ENCODE results near the gene KRTAP9-9.

The KRTAP9-9 gene

DNA sequence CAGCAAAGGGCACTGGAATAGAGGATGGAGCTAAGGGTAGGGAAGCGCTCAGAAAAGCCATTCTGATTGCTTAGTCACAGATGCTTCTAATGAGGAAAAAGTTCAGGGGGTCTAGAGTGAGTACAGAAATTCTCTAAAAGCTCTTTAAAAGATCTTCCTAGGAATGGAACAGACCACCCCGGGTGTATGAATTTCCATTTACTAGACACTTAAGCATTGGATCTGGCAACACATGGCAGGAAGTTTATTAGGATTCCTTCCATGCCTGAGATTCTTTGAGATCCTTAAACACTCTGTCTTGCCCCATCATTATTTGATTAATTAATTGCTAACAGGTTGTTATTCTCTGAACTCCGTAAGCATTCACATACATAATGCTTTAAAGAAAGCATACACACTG is 28.9 kb downstream of the KRTAP9-9 start:
- Histone ChIP-seq H3K9ac (ENCODE audit: insufficient read length) (no peak overlapping the region), H3K27ac (peak overlapping the region; percentile 87), H3K9me3 (ENCODE audit: low read depth, low read length) (no peaks in the 10 kb centered on the region), H3K4me3 (peak overlapping the region; percentile 44), H3K36me3 (ENCODE audit: insufficient read depth, low read length) (no peaks in the 10 kb centered on the region)
- no peak for TF ChIP-seq POLR2AphosphoS5 (IDR thresholded peaks at IDR 0.05; ENCODE audit: borderline replicate concordance, low read depth, low read length)
- no peak for TF ChIP-seq EZH2 (IDR thresholded peaks at IDR 0.05)
- no peak for TF ChIP-seq FOXP2 (optimal IDR thresholded peaks at IDR 0.05; ENCODE audit: control extremely low read depth, extremely low read length, insufficient read depth)
- peak; percentile 52 for DNase-seq (ENCODE audit: low read depth, low spot score)

- Histone ChIP-seq H3K9ac (ENCODE audit: insufficient read length) (no peak overlapping the region), H3K27ac (peak overlapping the region; percentile 87), H3K9me3 (ENCODE audit: low read depth, low read length) (no peaks in the 10 kb centered on the region), H3K4me3 (peak overlapping the region; percentile 44), H3K36me3 (ENCODE audit: insufficient read depth, low read length) (no peaks in the 10 kb centered on the region)
- TF ChIP-seq FOXP2 (optimal IDR thresholded peaks at IDR 0.05; ENCODE audit: control extremely low read depth, extremely low read length, insufficient read depth): no peak
- TF ChIP-seq POLR2AphosphoS5 (IDR thresholded peaks at IDR 0.05; ENCODE audit: borderline replicate concordance, low read depth, low read length): no peak
- no peak for TF ChIP-seq EZH2 (IDR thresholded peaks at IDR 0.05)
- DNase-seq (ENCODE audit: low read depth, low spot score): no peak
Observed at GRCh38 chr17:41284546-41284945, 29.4 kb downstream of the KRTAP9-9 start.

DNA sequence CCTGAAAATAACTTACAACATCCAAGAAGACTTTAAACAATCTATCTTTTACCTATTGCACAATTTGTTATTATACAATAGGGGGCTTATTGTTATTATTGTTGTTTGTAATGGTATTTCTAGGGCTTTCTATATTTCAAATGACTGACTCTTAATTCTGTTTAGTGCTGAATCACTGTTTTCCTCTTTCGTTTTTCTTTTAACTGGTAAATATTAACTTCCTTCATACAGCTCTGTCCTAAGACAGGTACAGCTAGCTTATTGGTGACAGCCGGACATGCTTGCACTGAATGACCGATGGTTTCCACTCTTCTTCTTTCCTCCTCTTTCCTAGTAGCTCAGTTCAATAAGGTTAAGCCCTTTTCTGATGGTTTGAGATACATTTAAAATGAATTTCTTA is 31.9 kb downstream of the KRTAP9-9 start:
- no peak overlapping the region for H3K27ac ChIP-seq
- no peaks in the 10 kb centered on the region for H3K9me3 ChIP-seq (ENCODE audit: low read depth, low read length)
- H3K36me3 ChIP-seq (ENCODE audit: insufficient read depth, low read length): no peaks in the 10 kb centered on the region
- TF ChIP-seq EZH2 (IDR thresholded peaks at IDR 0.05): no peak
- TF ChIP-seq FOXP2 (optimal IDR thresholded peaks at IDR 0.05; ENCODE audit: control extremely low read depth, extremely low read length, insufficient read depth): no peak
- no peak for TF ChIP-seq POLR2AphosphoS5 (IDR thresholded peaks at IDR 0.05; ENCODE audit: borderline replicate concordance, low read depth, low read length)
- no peak overlapping the region for H3K9ac ChIP-seq (ENCODE audit: insufficient read length)
- DNase-seq (ENCODE audit: low read depth, low spot score): no peak
- H3K4me3 ChIP-seq: no peak overlapping the region

GRCh38 chr17:41294016-41294415 is 38.8 kb downstream of the KRTAP9-9 start:
- Histone ChIP-seq H3K9ac (ENCODE audit: insufficient read length) (no peak overlapping the region), H3K27ac (no peak overlapping the region), H3K9me3 (ENCODE audit: low read depth, low read length) (no peaks in the 10 kb centered on the region), H3K36me3 (ENCODE audit: insufficient read depth, low read length) (no peaks in the 10 kb centered on the region), H3K4me3 (no peak overlapping the region)
- DNase-seq (ENCODE audit: low read depth, low spot score): no peak
- TF ChIP-seq EZH2 (IDR thresholded peaks at IDR 0.05) (no peak), FOXP2 (optimal IDR thresholded peaks at IDR 0.05; ENCODE audit: control extremely low read depth, extremely low read length, insufficient read depth) (no peak), POLR2AphosphoS5 (IDR thresholded peaks at IDR 0.05; ENCODE audit: borderline replicate concordance, low read depth, low read length) (no peak)

GRCh38 chr17:41296846-41297245 is 41.7 kb downstream of the KRTAP9-9 start:
- Histone ChIP-seq H3K9me3 (ENCODE audit: low read depth, low read length) (no peaks in the 10 kb centered on the region), H3K4me3 (no peak overlapping the region), H3K36me3 (ENCODE audit: insufficient read depth, low read length) (no peaks in the 10 kb centered on the region), H3K27ac (no peak overlapping the region), H3K9ac (ENCODE audit: insufficient read length) (no peak overlapping the region)
- DNase-seq (ENCODE audit: low read depth, low spot score): no peak
- no peak for TF ChIP-seq FOXP2 (optimal IDR thresholded peaks at IDR 0.05; ENCODE audit: control extremely low read depth, extremely low read length, insufficient read depth)
- no peak for TF ChIP-seq POLR2AphosphoS5 (IDR thresholded peaks at IDR 0.05; ENCODE audit: borderline replicate concordance, low read depth, low read length)
- TF ChIP-seq EZH2 (IDR thresholded peaks at IDR 0.05): no peak

DNA sequence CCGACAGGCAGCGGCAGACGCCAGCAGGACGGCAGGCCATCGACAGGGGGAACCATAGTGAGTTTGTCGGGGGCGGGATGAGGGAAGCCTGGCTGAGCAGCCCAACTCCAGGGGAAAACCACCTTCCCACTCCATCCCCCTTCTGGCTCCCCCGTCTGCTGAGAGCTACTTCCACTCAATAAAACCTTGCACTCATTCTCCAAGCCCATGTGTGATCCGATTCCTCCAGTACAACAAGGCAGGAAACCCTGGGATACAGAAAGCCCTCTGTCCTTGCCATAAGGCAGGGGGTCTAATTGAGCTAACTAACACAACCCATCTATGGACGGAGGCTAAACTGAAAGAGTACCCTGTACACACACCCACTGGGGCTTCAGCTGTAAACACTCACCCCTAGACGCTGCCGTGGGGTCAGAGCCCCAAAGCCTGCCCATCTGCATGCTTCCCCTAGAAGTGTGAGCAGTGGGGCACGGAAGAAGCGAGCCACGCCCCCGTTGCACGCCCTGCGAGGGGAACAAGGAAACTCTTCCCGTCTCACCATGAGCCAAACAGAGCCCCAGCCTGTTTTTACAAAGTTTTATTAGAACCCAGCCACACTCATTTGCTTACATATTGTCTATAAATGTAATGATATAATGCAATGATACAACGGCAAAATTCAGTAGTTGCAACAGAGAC is 43.4 kb downstream of the KRTAP9-9 start:
- DNase-seq (ENCODE audit: low read depth, low spot score): no peak
- no peak for TF ChIP-seq POLR2AphosphoS5 (IDR thresholded peaks at IDR 0.05; ENCODE audit: borderline replicate concordance, low read depth, low read length)
- no peak for TF ChIP-seq FOXP2 (optimal IDR thresholded peaks at IDR 0.05; ENCODE audit: control extremely low read depth, extremely low read length, insufficient read depth)
- no peak for TF ChIP-seq EZH2 (IDR thresholded peaks at IDR 0.05)
- H3K4me3 ChIP-seq: no peak overlapping the region
- H3K9ac ChIP-seq (ENCODE audit: insufficient read length): no peak overlapping the region
- no peak overlapping the region for H3K27ac ChIP-seq
- no peaks in the 10 kb centered on the region for H3K36me3 ChIP-seq (ENCODE audit: insufficient read depth, low read length)
- H3K9me3 ChIP-seq (ENCODE audit: low read depth, low read length): no peaks in the 10 kb centered on the region

GRCh38 chr17:41301204-41301790 is 46.1 kb downstream of the KRTAP9-9 start:
- Histone ChIP-seq H3K9ac (ENCODE audit: insufficient read length) (no peak overlapping the region), H3K27ac (no peak overlapping the region), H3K36me3 (ENCODE audit: insufficient read depth, low read length) (no peaks in the 10 kb centered on the region), H3K9me3 (ENCODE audit: low read depth, low read length) (no peaks in the 10 kb centered on the region), H3K4me3 (no peak overlapping the region)
- no peak for DNase-seq (ENCODE audit: low read depth, low spot score)
- TF ChIP-seq EZH2 (IDR thresholded peaks at IDR 0.05) (no peak), FOXP2 (optimal IDR thresholded peaks at IDR 0.05; ENCODE audit: control extremely low read depth, extremely low read length, insufficient read depth) (no peak), POLR2AphosphoS5 (IDR thresholded peaks at IDR 0.05; ENCODE audit: borderline replicate concordance, low read depth, low read length) (no peak)

DNA sequence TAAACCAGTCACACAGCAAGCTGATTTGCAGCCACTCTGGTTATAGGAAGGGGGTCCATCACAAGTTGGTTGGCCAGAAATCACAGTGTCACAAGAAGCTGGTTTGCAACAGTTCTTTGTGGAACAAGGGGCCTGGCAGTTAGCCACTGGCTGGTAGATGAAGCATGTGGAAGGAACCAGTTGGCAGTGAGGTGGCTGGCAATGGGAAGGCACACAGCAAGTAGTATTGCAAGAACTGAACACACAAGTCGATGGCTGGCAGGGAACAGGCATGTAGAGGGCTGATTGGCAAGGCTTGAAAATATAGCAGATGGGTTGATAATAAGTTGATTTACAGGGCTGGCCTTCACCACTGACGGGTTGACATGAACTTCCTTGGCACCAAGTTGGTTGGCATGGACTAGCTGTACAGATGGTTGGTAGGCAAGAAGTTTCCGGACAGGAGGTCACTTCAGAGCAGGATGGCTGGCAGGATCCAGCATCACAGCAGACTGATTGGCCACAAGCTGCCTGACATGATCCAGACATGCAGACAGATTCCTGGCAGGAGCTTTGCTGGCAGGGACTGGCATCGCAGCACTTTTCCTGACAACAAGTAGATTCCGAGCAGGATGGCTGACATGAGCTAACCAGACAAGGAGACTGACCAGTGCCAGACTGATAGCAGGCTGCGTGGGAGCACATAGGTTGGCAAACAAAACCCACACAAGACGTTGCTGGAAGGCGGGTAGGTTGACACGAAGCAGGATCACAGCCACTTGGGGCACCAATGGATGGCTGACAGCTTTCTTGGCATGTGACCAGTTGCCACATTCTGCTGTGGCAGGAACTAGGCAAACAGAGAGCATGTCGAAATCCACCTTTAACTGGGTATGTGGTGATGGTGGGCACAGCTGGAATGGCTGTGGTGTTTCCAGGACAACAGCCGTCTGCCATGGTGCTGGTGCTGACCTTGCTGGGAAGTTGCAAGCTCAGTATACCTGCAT is 47.0 kb downstream of the KRTAP9-9 start, which contains the start of gene KRTAP29-1:
Gene KRTAP29-1, minus strand, starts transcription at position 936 of the 986 bp plus-strand sequence. Its CDS starts 0 bp downstream, at position 936.
- TF ChIP-seq FOXP2 (optimal IDR thresholded peaks at IDR 0.05; ENCODE audit: control extremely low read depth, extremely low read length, insufficient read depth): no peak
- Histone ChIP-seq H3K27ac (no peak within 1 kb of the TSS), H3K36me3 (ENCODE audit: insufficient read depth, low read length) (no peaks in the 10 kb centered on the region), H3K9me3 (ENCODE audit: low read depth, low read length) (no peaks in the 10 kb centered on the region), H3K4me3 (no peak within 1 kb of the TSS), H3K9ac (ENCODE audit: insufficient read length) (no peak within 1 kb of the TSS)
- no peak for DNase-seq (ENCODE audit: low read depth, low spot score)

All from SK-N-MC (cell line).